ENCODE results near the gene FUT1.

GRCh38 chr19:48722196-48722708 is 30.2 kb downstream of the FUT1 start:
- TF ChIP-seq CTCF (IDR thresholded peaks at IDR 0.05) (no peak), EP300 (IDR thresholded peaks at IDR 0.05) (no peak)

Data from tibial nerve (tissue), 4 donors.